GM23338 (cell line): ENCODE data around the gene CYP2C19.
"Not testable (repeated sequence)": the region's sequence is repeated elsewhere in the genome, so short reads cannot be mapped to it uniquely, and the experiment has no call there.

Experiments used
- EZH2phosphoT487 ChIP-seq: fragments of 200-600 bp; sonication (generic); IDR thresholded peaks from one replicate; pipeline ENCODE4 v1.8.1; 2018; ENCODE audit warnings: antibody characterized with exemption; ENCODE audit not compliant: unreplicated experiment
- POLR2AphosphoS5 ChIP-seq: IDR thresholded peaks from 2 replicates; pipeline ENCODE4 v1.6.1; 2016; ENCODE audit warnings: antibody characterized with exemption, low read depth
- TF ChIP-seq, protein P1 (sequence below), 2 experiments: fragments of 200-600 bp in 1 of 2; sonication (generic) in 1 of 2; conservative IDR thresholded peaks; 2 replicates each; pipeline versions ENCODE4 v1.5.1 to v1.6.1; 2016 to 2017; ENCODE audit warnings: antibody characterized with exemption in 2 of 2, low read depth in 2 of 2, mild to moderate bottlenecking in 2 of 2, moderate library complexity in 1 of 2
- TF ChIP-seq, protein P2 (sequence below): IDR thresholded peaks from 2 replicates; pipeline ENCODE4 v1.6.1; 2016; ENCODE audit warnings: antibody characterized with exemption
- TF ChIP-seq, protein P3 (sequence below): IDR thresholded peaks from one replicate; pipeline ENCODE4 v1.6.1; 2018; ENCODE audit warnings: antibody characterized with exemption; ENCODE audit not compliant: unreplicated experiment

DNA sequence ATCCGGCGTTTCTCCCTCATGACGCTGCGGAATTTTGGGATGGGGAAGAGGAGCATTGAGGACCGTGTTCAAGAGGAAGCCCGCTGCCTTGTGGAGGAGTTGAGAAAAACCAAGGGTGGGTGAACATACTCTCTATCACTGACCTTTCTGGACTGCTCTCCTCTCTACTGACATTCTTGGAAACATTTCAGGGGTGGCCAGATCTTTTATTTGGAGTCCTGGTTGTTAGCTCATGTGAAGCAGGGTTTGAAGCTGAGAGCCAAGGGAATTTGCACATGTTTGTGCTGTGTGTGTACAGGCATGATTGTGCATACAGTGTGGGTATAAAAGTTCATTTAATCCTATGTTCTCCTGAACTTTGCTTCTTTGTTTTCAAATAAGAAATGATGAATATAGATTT, 12.9 kb downstream of the CYP2C19 start:
- not testable (repeated sequence) for TF ChIP-seq POLR2AphosphoS5, EZH2phosphoT487
- TF ChIP-seq, protein P1, sequence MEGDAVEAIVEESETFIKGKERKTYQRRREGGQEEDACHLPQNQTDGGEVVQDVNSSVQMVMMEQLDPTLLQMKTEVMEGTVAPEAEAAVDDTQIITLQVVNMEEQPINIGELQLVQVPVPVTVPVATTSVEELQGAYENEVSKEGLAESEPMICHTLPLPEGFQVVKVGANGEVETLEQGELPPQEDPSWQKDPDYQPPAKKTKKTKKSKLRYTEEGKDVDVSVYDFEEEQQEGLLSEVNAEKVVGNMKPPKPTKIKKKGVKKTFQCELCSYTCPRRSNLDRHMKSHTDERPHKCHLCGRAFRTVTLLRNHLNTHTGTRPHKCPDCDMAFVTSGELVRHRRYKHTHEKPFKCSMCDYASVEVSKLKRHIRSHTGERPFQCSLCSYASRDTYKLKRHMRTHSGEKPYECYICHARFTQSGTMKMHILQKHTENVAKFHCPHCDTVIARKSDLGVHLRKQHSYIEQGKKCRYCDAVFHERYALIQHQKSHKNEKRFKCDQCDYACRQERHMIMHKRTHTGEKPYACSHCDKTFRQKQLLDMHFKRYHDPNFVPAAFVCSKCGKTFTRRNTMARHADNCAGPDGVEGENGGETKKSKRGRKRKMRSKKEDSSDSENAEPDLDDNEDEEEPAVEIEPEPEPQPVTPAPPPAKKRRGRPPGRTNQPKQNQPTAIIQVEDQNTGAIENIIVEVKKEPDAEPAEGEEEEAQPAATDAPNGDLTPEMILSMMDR (conservative IDR thresholded peaks at IDR 0.05; ENCODE audit: low read depth in 2 of 2) = not testable (repeated sequence)
- TF ChIP-seq, protein P2, sequence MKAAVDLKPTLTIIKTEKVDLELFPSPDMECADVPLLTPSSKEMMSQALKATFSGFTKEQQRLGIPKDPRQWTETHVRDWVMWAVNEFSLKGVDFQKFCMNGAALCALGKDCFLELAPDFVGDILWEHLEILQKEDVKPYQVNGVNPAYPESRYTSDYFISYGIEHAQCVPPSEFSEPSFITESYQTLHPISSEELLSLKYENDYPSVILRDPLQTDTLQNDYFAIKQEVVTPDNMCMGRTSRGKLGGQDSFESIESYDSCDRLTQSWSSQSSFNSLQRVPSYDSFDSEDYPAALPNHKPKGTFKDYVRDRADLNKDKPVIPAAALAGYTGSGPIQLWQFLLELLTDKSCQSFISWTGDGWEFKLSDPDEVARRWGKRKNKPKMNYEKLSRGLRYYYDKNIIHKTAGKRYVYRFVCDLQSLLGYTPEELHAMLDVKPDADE = not testable (repeated sequence)
- TF ChIP-seq, protein P3, sequence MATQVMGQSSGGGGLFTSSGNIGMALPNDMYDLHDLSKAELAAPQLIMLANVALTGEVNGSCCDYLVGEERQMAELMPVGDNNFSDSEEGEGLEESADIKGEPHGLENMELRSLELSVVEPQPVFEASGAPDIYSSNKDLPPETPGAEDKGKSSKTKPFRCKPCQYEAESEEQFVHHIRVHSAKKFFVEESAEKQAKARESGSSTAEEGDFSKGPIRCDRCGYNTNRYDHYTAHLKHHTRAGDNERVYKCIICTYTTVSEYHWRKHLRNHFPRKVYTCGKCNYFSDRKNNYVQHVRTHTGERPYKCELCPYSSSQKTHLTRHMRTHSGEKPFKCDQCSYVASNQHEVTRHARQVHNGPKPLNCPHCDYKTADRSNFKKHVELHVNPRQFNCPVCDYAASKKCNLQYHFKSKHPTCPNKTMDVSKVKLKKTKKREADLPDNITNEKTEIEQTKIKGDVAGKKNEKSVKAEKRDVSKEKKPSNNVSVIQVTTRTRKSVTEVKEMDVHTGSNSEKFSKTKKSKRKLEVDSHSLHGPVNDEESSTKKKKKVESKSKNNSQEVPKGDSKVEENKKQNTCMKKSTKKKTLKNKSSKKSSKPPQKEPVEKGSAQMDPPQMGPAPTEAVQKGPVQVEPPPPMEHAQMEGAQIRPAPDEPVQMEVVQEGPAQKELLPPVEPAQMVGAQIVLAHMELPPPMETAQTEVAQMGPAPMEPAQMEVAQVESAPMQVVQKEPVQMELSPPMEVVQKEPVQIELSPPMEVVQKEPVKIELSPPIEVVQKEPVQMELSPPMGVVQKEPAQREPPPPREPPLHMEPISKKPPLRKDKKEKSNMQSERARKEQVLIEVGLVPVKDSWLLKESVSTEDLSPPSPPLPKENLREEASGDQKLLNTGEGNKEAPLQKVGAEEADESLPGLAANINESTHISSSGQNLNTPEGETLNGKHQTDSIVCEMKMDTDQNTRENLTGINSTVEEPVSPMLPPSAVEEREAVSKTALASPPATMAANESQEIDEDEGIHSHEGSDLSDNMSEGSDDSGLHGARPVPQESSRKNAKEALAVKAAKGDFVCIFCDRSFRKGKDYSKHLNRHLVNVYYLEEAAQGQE = not testable (repeated sequence)
